Activated effector memory CD4-positive, alpha-beta T cell treated with anti-CD3 and anti-CD28 coated beads, Interleukin-2, amount 50 U/mL, for 16 hours (primary cell): Measurements from ENCODE around the gene MAGEB1.

Experiments used
- DNase-seq: peaks from one replicate; pipeline ENCODE4 v3.0.0-alpha.2; 2020

Gene MAGEB1, protein sequence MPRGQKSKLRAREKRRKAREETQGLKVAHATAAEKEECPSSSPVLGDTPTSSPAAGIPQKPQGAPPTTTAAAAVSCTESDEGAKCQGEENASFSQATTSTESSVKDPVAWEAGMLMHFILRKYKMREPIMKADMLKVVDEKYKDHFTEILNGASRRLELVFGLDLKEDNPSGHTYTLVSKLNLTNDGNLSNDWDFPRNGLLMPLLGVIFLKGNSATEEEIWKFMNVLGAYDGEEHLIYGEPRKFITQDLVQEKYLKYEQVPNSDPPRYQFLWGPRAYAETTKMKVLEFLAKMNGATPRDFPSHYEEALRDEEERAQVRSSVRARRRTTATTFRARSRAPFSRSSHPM

DNA sequence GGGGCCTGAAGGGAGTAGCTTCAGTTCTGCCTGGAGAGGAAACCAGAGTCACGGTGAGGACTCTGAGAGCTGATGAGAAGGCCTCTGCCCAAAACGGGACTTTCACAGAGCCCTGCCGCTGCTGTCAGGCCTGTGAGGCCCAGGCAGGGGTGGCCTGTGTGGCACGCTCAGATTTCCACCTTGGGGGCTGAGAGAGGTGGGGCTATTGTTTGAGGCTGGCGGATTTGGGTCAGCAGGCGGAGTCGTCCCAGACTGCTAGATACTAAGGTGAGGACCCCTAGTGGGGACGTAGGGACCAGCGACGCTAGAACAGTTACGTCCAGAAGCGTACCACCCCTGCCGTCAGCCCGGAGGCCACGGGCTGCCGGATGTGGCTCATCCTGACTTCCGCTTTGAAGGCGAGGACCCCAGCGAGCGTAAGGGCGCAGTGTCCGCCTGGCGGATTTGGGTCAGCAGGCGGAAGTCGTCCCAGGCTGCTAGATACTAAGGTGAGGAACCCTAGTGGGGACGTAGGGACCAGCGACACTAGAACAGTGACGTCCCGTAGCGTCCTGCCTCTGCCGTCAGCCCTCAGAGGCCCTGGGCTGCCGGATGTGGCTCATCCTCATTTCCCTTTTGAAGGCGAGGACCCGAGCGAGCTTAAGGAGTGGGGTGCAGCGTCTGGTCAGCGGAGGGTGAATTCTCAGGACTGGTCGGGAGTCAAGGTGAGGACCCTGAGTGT, at the start of gene MAGEB1:
Gene MAGEB1 (plus strand): TSS at position 378 of the 721 bp plus-strand sequence. CDS start 3,348 bp downstream, outside the sequence.
- DNase-seq: no peak

DNA sequence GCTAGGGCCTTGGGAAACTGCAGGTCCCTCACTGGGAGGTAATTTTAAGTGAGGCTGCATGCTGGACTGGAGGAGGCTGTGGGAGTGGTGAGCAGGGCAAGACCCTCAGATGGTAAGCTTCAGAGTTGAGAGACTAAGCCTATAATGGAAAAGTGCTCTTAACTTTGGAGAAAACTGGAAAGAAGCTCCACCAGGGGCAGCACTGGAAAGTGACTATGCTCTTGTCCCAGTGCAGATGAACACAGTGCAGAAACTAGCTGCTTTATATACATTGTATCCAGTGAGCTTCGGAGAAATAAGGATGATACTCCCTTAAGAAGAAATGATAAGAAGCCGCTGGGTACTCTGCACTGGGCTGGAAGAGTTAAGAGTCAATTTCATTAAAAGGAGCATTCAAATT, 34.8 kb upstream of the MAGEB1 start:
- no peak for DNase-seq

DNA sequence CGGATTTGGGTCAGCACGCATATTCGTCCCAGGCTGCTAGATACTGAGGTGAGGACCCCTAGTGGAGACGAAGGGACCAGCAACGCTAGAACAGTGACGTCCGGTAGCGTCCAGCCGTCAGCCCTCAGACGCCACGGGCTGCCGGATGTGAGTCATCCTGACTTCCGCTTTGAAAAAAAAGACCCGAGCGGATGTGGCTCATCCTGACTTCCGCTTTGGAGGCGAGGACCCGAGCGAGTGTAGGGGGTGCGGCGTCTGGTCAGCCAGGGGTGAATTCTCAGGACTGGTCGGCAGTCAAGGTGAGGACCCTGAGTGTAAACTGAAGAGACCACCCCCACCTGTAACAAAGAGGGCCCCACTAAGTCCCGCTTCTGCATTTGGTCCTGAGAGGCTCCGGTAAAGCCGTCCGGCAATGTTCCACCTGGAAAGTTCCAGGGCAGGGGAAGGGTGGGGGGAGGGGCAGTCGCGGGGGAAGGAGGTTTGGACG, 31.5 kb upstream of the MAGEB1 start, which contains the start of gene MAGEB2:
Gene MAGEB2 (plus strand): TSS at position 207 of the 487 bp plus-strand sequence. CDS start 3,018 bp downstream, outside the sequence.
- DNase-seq: no peak

DNA sequence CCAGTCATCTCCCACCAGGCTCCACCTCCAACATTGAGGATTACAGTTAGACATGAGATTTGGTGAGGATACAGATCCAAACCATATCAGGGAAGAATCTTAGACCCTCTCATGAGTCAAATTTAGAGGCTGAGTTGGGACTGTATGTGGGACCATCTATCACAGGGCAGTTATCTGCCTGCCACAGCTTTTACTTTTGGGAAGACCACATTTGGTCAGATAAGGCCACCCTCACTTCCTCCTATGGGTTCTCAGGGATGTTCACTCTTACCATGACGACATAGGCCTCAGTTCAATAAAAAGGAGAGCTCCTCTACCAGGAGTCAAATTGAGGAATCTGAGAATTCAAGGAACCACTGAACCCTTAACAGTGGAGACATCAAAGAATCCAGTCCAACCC, 29.5 kb upstream of the MAGEB1 start:
- DNase-seq: no peak

DNA sequence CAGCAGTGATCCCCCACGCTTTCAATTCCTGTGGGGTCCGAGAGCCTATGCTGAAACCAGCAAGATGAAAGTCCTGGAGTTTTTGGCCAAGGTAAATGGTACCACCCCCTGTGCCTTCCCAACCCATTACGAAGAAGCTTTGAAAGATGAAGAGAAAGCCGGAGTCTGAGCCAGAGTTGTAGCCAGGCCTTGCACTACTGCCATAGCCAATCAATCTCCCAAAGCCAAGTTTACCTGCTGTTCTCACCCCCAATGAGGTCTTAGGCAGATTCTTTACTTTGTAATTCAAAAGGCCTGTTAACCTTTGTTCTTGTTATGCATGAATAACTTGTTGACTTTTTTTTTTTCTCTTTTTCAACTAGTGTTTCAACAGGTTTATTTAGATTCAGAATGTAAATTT, 27.6 kb upstream of the MAGEB1 start:
- no peak for DNase-seq

DNA sequence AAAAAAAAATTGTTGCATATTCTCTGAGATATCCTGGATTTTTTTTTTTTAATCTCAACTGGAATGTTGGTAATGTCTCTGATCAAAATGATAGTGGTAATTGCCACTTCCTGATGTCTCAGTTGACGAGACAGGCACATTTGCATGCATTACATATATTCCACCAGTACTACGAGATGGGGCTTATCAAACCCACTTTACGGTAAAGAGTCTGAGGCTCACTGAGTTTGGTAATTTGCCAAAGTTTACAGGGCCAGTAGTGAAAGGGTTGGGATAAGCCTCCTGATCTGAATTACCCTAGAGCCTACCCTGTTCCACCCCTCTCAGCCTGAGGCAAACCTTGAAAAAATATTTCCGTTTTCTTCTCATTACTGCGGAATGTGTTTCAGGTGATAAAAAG, 26.3 kb upstream of the MAGEB1 start:
- no peak for DNase-seq

DNA sequence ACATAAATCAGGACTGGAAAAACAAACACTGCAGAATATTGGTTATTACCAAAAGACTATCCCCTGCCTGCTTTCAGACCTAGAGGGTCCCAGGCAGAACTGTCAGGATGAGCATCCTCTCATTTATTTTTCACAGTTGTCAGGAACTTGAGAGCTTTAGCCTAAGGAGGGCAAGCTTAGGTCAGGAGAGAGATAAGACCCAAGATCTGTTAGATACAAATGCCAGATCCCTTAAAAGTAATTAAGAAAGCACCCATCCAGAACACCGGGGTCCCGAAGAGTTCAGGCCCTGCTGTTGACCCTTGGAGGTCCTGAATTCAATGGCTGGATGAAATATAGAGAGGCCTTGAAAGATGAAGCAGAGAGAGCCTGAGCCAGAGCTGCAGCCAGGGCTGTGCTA, 22.4 kb upstream of the MAGEB1 start:
- DNase-seq: no peak

DNA sequence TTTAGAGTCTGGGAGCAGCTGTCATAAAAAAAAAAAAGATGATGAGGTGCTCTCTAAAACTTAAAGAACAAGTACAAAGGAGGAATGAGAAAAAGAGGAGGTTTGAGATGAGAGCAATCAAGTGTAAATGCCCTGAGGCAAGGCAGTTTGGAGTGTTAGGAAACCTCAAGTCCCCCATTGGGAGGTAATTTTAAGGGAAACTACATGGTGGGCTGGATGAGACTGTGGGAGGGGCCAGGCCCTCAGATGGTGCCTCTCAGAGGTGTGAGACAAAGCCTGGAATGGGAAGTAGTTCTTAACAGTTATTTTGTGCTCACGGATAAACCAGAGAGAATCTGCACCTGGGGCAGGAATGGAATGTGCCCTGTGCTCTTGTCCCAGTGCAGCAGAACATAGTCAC, 18.4 kb upstream of the MAGEB1 start:
- no peak for DNase-seq

DNA sequence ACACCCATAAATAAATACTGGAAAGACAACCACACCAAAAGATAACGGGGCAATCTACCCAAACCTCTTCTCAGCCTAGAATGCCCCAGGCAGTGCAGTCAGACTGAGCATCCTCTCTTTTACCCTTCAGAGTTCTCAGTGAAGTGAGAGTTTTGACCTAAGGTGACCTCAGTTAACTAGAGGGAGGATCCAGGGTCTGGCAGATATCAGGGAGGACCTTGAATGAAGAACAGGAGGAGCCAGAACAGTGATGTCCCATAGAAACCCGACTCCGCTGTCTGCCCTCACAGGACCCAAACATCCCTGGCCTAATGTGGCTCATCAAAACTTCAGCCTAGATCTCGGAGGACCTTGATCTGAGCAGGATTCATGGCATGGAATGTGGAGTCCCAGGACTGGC, 16.6 kb upstream of the MAGEB1 start, which contains the start of gene MAGEB3:
Gene MAGEB3 (plus strand): TSS at position 263 of the 400 bp plus-strand sequence. CDS start 5,268 bp downstream, outside the sequence.
- no peak for DNase-seq

DNA sequence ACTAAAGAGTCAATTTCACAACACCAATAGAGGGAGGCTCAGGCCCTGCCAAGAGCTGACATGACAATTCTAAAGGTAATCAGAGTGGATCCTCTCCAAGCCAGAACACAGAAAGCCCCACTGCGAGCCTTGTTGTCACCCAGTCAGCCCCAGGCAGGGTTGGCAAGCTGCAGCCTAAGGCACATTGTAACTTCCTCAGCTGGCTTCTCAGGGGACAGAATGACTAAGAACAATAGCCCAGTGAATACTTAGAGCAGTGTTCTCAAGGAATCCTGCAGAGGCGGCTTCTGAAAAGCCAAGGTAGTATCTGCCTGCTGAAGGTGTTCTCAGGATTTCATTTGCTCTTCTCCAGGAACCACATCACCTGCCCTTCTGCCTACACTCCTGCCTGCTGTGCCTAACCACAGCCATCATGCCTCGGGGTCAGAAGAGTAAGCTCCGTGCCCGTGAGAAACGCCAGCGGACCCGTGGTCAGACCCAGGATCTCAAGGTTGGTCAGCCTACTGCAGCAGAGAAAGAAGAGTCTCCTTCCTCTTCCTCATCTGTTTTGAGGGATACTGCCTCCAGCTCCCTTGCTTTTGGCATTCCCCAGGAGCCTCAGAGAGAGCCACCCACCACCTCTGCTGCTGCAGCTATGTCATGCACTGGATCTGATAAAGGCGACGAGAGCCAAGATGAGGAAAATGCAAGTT, 5.1 kb upstream of the MAGEB1 start, which contains the start of gene MAGEB4:
Gene MAGEB4 (plus strand): TSS at position 277 of the 692 bp plus-strand sequence. CDS start 136 bp downstream, at position 413.
- no peak for DNase-seq

DNA sequence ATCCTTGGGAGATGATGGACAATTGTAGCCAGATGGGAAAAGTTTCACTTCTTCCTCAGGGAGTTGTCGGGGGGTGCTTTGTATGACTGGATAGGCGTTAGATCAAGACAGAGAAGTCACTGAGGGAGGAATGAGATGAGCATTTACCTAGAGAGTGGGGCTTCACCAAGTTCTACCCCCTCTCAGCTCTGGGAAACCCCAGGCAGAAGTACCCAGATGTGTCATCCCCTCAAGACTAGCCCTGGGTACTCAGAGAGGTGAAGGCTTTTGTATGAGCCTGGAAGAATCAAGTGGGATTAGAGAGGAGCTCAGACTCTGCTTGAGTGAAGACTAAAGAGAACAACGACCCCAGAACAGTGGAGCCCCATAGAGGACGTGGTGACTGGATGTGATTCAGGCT, 1.9 kb downstream of the MAGEB1 start:
- DNase-seq: no peak

DNA sequence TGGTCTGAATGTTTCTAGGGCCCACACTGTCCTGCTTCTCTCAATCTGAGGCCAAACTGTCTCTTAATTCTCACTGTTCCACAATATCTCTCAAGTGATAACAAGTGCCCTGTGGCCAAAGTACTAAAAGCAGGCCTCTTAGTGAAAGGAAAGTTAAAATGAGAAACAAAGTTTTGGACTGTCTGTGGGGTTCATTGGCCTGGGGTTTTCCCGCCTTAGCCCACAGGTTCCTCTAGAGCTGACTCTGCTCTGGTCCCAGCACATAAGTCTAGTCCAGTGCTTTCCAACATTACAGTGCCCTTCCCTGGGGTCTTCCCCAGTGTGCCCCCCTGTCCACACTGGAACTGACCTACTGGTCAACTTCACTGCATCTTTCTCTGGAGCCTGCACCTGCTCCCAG, 6.3 kb downstream of the MAGEB1 start:
- no peak for DNase-seq

DNA sequence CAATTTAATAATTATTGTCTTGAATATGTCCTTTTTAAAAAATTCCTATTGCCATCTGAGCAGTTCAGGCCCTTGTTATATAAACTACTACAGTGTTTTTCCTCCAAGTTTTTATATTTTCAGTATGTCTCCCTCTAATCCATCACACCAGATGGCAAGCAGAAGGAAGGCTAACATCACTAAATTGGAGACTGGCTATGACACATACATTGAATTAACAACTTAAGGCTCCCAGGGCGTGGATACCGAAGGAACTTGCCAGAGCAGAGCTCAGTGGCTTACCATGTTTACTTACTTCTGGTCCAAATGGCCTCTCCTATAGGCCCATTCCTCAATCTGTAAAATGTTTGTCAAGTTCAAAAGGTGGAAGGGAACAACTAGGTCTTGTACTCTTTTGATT, 13.0 kb downstream of the MAGEB1 start:
- DNase-seq: no peak

DNA sequence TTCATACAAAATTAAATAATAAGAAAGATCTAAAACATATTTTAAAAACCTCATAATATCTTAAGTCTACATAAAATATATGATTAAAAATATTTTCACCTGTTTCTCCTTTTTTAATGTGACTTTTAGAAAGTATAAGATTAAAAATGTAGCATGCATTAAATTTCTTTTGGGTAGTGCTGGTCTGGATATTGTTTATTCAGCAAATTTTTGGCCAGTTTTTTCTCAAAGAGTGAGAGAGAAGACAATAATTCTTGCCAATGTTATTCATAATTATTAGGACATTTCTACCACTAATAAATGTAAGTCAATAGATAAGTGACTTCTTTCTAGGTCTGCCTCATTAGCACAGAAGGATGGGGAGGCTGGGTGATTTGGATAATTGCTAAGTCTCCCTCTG, 14.1 kb downstream of the MAGEB1 start:
- no peak for DNase-seq

DNA sequence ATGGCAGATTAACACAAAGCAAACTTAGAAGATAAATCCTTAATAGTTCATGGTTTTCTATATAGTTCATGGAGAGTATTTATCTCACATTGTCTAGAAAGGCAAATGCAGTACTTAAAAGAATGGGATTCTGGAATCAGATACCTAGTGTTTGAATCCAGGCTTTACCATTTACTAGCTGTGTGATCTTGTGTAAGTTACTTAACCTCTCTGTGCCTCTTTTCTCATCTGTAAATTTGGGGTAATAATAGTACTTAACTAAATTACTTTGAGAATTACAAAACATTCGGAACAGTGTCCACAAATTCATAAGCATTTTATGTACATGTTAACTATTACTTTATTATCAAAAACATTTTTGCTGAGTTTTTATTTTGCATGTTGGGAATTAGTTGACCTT, 15.8 kb downstream of the MAGEB1 start:
- DNase-seq: no peak

DNA sequence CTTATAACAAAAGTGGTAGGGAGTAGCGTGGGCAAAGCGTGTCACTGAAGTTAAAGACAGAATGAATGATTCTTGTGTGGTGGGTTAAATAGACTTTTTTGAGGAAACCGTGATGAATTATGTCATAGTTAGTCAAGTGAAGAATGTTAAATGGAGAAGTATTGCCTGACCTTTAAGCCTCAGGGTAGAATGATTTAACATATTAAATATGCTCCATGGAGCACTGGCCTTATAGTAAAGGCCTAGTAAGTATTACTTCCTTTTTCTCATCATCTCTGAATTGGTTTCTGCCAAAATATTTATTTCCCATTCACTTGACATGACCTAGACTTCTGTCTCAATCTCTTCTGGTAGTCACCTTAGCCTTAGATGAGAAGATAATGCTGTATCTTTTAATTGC, 23.7 kb downstream of the MAGEB1 start:
- DNase-seq: no peak

DNA sequence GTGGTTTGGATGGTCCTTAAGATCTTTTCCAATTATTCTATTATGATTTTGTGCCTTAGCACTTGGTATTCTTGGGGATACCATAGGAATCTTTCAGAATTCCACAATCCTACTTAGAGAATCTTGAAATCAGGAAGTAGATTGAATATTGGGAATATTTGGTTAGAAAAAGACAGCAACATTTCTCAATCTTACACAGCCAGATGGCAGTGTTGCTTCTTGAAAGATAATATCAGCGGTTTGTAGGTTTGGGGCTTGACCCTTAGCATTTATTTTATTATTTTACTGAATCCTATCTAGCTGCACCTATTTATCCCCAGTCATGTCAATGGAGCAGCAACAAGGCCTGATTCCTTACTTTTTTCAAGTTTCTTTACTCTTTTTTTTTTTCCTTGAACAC, 28.6 kb downstream of the MAGEB1 start:
- no peak for DNase-seq

DNA sequence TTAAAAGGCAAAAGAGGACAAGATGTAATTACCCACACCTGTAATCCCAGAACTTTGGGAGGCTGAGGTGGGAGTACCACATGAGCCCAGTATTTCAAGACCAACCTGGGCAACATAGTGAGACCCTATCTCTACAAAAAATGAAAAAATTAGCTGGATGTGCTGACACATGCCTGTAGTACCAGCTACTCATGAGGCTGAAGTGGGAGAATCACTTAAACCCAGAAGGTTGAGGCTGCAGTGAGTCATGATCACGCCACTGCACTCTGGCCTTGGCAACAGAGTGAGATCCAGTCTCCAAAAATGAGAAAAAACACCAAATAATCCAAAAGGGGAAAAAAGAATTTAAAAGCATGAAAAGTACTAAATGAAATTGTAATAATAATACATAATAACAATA, 31.4 kb downstream of the MAGEB1 start:
- DNase-seq: no peak

DNA sequence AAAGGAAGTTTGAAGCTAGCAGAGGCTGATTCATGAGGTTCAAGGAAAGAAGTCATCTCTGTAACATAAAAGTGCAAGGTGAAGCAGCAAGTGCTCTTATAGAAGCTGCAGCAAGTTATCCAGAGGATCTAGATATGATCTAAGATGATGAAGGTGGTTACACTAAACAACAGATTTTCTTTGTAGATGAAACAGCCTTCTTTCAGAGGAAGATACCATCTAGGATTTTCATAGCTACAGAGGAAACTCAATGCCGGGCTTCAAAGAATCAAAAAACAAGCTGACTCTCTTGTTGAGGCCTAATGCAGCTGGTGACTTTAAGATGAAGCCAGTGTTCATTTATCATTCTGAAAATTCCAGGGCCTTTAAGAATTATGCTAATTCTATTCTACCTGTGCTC, 33.5 kb downstream of the MAGEB1 start:
- no peak for DNase-seq

DNA sequence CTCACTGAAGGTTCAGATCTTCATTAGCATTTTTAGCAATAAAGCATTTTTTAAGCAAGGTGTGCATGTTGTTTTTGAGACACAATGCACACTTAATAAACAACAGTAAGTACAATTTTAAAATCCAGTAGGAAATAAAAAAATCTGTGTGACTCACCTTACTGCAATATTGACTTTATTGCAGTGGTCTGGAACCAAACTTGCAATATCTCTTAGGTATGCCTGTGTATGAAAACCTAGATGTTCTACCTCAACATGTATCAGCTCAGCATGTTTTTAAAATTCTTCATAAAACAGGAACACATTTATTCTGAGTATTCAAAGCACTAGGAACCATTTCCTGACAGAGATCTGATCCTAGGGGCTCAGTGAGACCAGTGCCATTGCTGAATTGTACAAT, 35.6 kb downstream of the MAGEB1 start:
- no peak for DNase-seq

DNA sequence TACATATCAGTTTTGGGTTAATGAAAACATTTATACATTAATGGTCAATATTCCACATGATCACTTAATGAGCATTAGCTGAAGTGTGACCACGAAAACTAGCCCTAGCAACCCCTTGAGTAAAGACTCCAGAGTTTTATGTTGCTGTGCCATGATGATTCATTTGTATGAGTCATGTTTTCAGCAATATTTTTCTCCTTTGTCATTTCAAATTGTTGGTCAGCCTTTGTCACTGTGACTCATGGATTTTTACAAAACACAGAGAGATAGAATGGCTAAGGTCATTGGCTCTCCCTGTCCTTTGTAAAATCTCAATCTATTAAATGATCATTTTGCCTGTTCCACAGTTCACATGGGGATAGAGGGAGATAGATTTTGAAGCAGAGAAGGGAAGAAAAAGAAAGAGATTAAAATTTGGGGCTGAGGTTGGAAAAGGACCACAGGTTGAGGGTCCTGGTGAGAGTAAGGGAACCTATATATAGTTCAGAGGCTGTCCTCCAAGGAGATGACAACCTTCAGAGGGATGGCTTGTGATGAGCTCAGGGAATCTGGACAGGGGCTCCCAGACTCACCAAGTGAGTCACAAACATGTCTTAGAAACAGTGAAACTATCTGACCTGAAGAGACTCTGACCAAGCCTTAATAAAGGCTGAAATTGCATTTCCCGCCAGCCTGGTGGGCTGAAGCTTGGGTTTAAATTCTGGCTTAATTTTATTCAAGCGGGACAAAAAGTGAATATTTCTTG, 36.7 kb downstream of the MAGEB1 start:
- DNase-seq: no peak

DNA sequence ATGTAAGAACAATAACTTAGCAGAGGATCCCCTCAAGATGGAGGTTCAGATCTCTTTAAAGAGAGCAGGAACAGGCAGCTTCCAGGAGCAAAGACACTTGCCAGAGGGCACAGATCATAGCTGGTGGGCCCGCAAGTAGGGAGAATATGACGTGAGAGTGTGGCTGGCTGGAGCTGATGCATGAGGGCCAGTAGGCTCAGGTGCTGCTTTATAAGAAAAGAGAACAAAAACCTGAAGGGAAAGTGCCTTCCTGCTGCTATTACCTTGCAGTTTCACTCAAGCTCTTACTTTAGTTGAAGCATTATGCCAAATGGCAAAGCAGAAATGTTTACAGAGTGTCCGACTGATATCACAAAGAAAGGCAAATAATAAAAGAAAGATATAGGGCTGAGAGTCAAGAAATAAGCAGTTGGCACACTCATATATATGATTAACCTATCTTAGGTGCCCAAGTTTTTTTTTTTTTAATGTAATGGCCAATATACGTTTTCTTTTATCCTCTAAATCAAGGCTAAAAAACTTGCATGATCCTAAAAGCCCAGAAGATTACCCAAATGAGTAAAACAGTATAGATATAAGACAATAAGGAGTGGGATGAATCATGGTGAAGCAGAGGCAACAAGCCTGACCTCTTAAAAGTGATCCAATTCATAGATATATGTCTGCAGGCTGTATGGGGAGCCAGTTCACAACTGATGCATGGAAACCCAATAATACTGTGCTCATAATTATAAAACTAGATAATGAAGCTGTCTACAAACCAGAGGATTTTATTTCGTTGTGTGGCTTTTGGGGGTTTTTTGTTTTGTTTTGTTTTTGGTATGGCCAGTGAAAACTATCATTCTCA, 49.7 kb downstream of the MAGEB1 start:
- DNase-seq: no peak
